ENCODE data around the gene PALD1.

The PALD1 gene

DNA sequence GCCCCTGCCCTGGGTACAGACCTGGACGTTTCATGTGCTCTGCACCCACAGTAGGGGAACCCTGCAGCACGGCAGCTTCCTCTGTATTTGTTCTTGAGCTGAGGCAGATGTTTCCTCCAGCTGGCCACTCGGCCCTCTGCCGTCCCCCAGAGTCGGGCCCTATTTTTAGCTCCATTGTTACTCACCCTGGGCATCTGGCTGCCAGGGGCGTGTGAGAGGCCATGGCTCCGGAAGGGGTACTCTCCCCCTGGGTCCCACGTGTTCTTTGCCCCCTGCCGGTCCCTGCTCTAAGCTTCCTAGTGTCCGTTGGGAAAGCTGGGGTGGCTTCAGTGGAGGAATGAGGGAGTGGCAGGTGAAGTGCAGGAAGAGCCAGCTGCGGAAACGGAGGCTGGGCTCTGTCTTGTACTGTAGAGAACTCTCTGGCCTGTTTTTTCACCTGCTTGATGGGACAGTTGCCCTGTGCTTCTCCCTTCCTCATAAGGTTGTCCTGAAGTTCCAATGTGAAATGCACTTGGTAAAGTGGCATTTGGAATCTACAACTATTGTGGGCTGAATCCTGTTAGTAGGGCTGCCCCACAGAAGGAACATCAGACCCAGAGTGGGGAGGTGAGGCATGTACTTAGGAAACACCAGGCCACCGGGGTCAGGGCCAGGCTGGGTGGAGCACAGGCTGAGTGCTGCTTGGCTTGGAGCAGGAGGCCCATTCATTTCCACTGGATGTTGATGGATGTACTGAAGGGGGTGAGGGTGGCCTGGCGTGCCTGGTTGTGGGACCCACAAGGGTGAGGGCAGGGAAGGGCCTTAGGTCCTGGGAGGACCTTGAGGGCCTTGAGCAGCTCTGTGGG lies 30.6 kb downstream of the PALD1 start:
- DNase-seq, result no peak

GRCh38 chr10:70509757-70510147 lies 31.2 kb downstream of the PALD1 start:
- DNase-seq, result no peak

GRCh38 chr10:70510453-70510852 lies 31.9 kb downstream of the PALD1 start:
- no peak for DNase-seq

- no peak for DNase-seq
Measured at GRCh38 chr10:70510904-70511303, 32.3 kb downstream of the PALD1 start.

- no peak for DNase-seq
Measured at GRCh38 chr10:70512149-70512639, 33.6 kb downstream of the PALD1 start.

GRCh38 chr10:70513848-70514309 lies 35.3 kb downstream of the PALD1 start:
- no peak for DNase-seq

DNA sequence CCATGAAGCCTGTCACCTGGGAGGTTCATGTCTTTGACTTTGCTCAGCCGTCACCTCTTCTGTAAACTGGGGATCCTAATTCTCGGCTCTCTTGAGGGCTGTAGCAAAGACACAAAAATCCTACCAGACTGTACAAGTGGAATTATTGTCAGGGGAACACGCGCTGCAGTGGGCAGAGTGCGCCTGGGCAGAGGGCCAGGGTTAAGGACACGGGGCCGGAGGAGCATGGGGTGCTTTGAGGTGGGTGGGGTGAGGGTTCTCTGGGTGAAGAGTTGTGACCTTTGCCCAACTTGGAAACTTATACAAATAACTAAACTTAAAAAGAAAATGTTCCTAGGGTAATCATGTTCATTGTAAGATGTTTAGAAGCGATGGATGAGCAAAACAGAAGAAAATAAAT lies 36.0 kb downstream of the PALD1 start:
- DNase-seq, result no peak

DNA sequence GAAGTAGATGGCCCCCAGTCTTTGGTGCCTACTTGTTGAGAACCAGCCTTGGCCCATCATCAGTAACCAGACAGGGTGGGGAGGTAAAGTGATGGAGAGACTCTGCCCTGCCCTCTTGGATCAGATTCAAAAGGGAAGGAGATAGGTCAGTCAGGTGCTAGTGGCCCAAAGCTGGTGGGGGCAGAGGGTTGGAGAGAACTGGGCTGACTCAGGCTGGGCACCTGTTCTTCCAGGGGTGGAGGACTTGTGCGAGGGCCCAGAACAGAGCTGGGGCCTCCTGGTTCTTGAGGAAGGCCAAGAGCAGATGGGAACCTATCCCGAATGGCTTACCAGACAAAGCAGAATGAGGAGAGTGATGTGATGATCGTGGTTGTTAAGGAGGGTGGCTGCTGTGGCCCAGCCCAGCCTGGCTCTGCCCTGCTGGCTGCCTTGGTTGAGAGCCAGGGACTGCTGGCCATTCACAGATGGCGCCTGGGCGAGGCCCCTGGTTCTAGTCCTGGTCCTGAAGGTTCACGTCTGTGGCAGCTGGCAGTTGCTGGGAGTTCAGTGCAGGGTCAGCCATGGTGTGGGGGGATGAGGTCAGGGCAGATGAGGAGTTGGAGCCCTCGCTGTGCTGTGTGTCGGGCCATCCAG lies 36.6 kb downstream of the PALD1 start:
- no peak for DNase-seq

- no peak for DNase-seq
Measured at GRCh38 chr10:70518695-70519094, 40.1 kb downstream of the PALD1 start.

GRCh38 chr10:70523057-70523456 lies 44.5 kb downstream of the PALD1 start:
- DNase-seq, result no peak

GRCh38 chr10:70523549-70523948 lies 45.0 kb downstream of the PALD1 start:
- DNase-seq, result no peak

- DNase-seq, result no peak
Measured at GRCh38 chr10:70528314-70528713, 49.7 kb downstream of the PALD1 start.

DNA sequence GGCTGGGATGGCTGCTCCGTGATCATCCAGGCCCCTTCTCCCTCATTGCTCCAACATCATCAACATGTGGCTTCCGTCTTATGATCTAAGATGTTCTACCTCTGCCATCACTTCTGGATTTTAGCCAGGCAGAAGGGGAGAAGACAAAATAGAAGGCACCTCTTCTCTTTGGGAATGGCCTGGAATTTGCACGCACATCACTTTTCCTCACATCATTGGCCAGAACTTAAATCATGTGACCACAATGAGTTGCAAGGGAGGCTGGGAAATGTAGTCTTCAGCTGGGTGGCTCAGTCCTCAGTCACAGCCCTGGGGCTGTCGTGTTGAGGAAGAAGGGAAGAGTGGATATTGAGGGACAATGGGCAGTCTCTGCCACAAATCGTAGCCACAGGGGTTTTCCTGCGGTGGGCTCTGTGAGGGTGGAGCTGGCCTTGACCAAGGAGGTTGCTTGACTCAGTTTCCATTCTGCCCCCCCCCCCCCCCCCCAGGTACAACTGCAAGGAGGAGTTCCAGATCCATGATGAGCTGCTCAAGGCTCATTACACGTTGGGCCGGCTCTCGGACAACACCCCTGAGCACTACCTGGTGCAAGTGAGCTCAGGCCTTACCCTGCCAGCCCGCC lies 50.3 kb downstream of the PALD1 start:
- no peak for DNase-seq

DNA sequence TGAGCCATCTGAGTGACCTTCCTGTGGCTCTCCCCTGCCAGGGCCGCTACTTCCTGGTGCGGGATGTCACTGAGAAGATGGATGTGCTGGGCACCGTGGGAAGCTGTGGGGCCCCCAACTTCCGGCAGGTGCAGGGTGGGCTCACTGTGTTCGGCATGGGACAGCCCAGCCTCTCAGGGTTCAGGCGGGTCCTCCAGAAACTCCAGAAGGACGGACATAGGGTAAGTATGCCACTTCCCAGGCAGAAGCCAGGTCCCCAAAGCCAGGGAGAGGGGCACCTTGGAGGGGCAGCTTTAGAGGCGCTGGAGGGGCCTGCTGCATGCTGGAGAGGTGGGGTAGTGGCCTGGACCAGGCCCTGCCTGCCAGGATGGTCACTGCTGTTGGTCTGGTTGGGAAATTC lies 51.3 kb downstream of the PALD1 start:
- DNase-seq, result no peak

- DNase-seq, result no peak
Measured at GRCh38 chr10:70530315-70530714, 51.7 kb downstream of the PALD1 start.

DNA sequence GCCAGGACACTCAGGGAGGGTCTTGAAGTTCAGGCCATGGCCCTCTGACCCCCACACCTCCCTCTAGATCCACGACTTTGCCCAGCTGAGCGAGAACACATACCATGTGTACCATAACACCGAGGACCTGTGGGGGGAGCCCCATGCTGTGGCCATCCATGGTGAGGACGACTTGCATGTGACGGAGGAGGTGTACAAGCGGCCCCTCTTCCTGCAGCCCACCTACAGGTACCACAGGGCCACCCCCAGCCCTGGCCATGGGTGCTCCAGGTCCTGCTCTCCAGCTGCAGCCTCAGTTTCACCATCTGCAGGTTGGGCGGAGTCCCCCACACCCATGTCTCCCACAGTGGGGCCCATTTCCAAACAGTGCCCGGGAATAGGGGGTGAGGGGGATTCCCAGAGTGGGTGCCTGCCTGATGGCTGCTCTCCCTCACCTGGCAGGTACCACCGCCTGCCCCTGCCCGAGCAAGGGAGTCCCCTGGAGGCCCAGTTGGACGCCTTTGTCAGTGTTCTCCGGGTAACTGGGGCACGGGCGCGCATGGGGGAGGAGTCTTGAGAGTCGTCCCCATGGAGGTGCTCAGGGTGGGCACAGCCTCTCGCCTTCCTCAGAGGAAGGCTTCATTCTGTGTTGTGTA lies 54.1 kb downstream of the PALD1 start:
- DNase-seq, result no peak

- no peak for DNase-seq
Measured at GRCh38 chr10:70533189-70533558, 54.6 kb downstream of the PALD1 start.

DNA sequence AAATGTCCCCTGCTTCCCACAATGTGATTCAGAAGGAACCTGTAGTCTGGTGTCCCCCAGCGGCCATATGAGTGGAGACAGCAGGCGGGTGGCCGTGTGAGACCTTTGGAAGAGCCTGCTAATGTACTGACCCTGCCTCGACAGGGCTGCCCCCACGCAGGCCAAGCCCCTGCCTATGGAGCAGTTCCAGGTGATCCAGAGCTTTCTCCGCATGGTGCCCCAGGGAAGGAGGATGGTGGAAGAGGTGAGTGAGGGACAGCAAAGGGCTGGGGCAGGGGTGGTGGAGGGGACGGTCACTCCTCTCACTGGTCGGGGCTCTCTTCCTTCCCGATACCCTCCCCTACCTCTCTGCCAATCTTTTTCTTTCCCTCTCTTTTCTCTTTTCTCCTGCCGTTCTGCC lies 55.7 kb downstream of the PALD1 start:
- DNase-seq, result no peak

DNA sequence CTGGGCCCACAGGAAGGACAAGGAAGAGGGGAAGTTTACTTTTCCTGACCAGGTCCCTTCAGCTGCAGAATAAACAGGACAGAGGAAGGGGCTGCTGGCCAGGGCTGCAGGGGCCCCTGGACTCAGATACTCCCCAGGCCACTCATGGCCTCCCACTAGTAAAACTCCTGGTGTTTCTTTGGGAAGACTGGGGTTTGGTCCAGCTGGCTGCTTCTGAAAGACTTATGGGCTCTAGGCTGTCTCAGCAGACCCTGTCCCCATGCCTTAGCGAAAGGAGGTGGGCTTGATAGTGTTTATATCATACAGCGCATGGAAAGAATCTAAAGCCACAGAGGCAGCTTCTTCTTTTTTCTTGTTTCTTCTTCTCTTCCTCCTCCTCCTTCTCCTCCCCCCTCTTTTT lies 56.4 kb downstream of the PALD1 start:
- no peak for DNase-seq

DNA sequence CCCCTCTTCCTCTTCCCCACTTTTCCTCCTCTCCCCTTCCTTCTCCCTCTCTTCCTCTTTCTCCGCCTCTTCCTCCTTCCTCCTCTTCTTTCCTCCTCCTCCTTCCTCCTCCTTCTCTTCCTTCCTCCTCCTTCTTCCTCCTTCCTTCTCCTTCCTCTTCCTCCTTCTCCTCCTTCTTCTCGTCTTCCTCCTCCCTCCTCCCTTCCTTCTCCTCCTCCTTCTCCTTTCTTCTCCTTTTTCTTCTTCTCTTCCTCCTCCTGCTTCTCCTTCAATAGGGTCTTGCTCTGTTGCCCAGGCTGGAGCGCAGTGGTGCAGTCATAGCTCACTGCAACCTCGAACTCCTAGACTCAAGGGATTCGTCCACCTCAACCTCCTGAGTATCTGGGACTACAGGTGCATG lies 56.9 kb downstream of the PALD1 start:
- no peak for DNase-seq

- no peak for DNase-seq
Measured at GRCh38 chr10:70536196-70536861, 57.8 kb downstream of the PALD1 start.

- peak; percentile 19 for DNase-seq
Measured at GRCh38 chr10:70537398-70538194, 59.0 kb downstream of the PALD1 start.

Measured in CD4-positive, alpha-beta T cell treated with Interleukin-6 for 4 hours (primary cell).